GM12891 (cell line): ENCODE measurements around the gene ADGRL1.

ENCODE experiments used
- POLR2A ChIP-seq: IDR thresholded peaks from 2 replicates; pipeline ENCODE4 v1.6.1; 2011; ENCODE audit warnings: low read depth, low read length, control low read depth
- POLR2AphosphoS5 ChIP-seq: IDR thresholded peaks from 2 replicates; pipeline ENCODE4 v1.6.1; 2011; ENCODE audit warnings: low read depth, low read length, control low read depth

- TF ChIP-seq POLR2A (no peak), POLR2AphosphoS5 (no peak)
These were observed 102.7 kb downstream of the ADGRL1 start for GRCh38 chr19:14103310-14103709.
